Stimulated activated CD8-positive, alpha-beta memory T cell treated with anti-CD3 and anti-CD28 coated beads, Interleukin-4, amount 100 ng/mL, for 1 hour (primary cell): ENCODE measurements around the gene RECK.
"Not testable (repeated sequence)": the region's sequence is repeated elsewhere in the genome, so short reads cannot be mapped to it uniquely, and the experiment has no call there.

Source experiments
- DNase-seq, 2 donors: peaks; one replicate each; pipeline ENCODE4 v3.0.0-alpha.2; 2020; ENCODE audit warnings: low read depth in 2 of 2, low spot score in 1 of 2

The RECK gene

DNA sequence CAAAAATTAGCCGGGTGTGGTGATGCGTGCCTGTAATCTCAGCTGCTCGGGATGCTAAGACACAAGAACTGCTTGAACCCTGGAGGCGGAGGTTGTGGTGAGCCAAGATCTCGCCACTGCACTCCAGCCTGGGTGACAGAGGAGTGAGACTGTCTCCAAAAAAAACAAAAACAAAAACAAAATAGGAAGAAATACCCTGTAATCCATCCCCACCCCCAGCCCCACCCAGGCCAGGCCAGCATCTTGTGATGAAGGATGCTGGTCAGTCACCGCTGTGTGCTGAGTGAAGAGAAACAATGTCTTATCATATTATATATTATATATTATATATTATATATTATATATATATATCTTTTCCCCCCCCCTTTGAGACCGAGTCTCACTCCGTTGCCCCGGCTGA is 117.0 kb downstream of the RECK start:
- no peak for DNase-seq

DNA sequence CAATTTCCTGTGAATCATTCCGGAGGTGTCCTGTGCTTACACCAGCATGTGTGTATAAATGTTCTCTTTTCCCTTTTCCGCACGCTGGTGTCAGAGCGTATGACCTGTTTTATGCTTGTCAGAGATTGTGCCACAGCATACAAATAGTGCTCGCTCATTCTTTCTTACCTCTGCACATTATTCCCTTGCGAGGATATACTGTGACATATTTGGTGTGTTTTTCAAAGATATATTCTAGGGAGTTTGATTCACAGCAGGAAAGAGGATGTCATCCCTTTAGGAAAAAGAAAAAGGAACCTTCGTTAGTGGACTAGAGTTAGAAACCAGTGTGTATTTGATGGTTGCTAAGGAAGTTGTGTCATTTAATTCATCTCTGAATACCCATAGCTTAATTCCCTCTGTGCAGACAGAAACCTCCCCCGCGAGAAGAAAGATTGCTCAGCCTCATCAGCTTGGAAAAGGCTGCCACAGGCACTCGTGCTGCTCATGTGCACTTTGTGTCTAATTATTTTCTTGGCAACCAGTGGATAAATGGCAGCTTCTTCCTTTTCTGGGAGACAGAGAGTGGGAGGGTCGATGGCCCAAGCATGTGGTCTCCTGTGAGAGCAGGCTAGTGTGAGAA is 117.7 kb downstream of the RECK start:
- DNase-seq = no peak

DNA sequence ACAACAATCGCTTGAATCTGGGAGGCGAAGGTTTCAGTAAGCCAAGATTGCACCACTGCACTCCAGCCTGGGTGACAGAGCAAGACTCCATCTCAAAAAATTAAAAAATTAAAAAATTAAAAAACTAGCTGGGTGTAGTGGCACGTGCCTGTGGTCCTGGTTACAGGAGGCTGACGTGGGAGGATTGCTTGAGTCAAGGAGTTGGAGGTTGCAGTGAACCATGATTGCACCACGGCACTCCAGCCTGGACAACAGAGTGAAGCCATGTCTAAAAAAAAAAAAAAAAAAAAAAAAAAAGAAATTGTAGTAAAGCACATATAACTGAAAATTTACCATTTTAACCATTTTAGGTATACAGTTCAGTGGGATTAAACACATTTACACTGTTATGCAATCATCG is 119.4 kb downstream of the RECK start:
- DNase-seq = no peak

DNA sequence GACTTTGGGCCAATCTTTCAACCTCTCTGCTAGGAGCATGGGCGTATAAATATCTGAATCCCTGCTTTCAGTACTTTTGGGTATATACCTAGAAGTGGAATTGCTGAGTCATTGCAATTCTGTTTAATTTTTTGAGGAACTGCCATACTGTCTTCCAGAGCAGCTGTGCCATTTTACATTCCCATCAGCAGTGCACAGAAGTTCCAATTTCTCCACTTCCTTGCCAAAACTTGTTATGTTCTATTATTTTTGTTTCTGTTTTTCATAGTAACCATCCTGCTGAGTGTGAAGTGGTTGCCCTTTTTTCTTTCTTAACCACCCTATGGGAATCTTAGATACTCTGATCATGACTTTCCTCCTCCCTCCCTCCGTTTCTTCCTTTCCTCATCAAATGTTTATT is 121.4 kb downstream of the RECK start:
- DNase-seq = no peak

DNA sequence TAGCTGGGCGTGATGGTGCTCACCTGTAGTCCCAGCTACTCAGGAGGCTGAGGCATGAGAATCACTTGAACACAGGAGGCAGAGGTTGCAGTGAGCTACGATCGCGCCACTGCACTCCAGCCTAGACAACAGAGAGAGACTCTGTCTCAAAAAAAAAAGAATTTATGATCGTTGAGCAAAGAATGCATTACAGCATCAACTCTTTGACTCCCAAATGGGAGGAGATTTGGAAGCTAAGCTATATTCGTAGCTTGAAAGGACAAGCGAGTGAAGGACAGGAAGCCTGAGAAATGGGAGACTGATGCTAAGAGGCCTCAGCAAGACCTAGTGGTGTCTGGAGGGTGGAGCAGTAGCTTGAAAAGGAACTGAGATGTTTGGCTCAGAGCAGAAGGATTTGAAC is 122.2 kb downstream of the RECK start:
- no peak for DNase-seq

DNA sequence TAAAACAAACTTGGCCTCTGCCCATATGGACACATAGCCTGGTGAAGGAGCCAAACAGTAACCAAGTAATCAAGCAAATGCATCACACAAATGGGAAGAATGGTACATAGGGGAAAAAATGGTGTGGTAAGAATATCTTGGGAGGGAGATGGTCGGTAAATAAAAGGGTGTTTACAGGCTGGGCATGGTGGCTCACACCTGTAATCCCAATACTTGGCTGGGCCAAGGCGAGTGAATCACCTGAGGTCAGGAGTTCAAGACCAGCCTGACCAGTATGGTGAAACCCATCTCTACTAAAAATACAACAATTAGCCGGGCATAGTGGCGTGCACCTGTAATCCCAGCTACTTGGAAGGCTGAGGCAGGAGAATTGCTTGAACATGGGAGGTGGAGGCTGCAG is 122.8 kb downstream of the RECK start:
- not testable (repeated sequence) for DNase-seq

DNA sequence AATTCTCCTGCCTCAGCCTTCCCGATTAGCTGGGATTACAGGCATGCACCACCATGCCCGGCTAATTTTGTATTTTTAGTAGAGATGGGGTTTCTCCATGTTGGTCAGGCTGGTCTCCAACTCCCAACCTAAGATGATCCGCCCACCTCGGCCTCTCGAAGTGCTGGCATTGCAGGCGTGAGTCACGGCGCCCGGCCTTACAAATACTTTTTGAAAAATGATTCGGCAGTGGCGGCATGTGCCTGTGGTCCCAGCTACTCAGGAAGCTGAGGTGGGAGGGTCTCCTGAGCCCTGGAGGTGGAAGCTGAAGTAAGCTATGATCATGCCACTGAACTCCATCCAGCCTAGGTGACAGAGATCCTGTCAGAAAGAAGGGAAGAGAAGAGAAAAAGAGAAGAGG is 123.4 kb downstream of the RECK start:
- not testable (repeated sequence) for DNase-seq

DNA sequence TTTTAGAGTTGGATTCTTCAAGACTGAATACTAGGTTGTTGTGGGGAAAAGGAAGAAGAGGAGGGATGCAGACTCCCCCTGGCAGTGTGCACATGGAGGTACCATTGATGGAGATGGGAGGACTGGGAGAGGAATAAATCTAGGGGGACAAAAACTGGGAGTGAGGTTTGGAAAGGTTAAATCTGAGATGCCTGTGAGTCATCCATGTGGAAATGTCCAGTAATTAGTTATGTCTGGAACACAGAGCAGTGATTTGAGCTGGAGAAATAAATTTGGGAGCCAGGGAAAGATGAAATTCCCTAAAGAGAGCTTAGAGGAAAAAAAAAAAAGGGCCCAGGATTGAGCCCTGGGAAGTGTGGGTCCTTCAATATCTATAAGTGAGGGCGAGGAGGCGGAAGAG is 124.5 kb downstream of the RECK start:
- no peak for DNase-seq

DNA sequence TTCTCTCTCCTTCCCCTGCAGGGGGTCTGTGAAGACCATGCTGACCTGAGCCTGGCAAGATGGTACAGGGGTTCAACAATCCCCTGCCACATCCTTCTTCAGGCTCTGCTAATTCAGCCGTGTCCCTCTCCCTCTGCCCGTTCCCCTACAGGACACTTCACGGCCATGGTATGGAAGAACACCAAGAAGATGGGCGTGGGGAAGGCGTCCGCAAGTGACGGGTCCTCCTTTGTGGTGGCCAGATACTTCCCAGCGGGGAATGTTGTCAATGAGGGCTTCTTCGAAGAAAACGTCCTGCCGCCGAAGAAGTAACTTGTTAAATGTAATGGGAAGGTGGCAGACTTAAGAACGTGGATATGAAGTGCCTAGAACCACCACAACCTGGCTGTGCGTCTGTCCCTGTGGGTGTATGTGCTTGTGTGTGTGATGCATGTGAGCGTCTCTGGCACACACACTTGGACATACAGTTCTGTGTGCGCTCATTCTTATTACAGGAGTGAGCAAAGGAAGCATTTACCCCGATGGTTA is 125.6 kb downstream of the RECK start:
- DNase-seq = no peak

DNA sequence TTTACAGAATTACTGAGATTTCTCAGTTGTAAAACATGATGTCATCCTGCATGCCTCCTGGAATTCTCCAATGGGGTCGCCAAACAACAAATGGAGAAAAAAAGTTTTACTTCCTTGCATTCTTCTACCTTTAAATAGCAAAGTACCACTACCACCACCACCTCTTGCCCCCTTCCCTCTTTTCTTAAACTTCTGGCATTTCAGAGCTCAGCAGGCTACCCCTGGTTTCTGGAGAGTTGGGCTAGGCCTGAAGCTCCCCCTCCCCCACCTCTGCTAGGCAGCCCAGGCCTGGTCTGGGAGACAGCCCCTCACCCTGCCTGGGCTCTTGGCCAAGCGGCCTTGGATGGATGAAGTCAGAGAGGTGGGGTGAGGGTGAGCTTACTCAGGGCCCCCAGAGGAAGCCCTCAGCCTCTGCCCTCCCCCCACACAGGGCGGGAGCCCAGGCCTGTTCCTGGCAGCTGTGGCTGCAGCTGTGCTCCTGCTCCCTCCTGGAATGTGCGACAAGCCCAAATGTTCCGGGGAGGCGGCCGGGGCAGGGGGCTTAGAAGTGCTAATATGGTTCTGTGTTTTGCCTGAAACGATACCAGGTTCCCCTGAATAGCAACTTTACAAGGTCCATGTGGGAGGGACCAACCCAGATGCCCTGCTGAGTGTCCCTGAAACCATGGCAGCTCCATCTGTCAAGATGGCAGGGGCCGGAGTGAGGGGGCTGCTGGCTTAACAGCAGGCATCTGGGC is 126.5 kb downstream of the RECK start:
- no peak for DNase-seq

DNA sequence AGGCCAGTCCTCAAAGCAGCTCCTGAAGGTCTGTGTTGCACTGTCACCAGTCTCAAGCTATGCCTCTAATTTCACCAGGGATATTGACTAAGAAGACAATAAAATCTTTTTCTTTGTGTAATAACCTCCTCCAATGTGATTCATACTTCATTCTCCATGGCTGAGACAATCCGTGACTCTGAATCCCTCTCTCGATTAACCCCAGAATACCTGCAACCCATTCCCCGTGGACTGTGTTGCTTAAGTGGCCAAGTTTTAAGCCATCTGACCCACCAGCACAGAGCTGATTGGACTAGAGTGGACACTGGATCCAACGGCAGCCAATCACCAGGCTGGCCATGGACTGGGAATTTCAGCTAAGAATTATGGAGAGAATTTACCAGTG is 127.1 kb downstream of the RECK start:
- DNase-seq = no peak

DNA sequence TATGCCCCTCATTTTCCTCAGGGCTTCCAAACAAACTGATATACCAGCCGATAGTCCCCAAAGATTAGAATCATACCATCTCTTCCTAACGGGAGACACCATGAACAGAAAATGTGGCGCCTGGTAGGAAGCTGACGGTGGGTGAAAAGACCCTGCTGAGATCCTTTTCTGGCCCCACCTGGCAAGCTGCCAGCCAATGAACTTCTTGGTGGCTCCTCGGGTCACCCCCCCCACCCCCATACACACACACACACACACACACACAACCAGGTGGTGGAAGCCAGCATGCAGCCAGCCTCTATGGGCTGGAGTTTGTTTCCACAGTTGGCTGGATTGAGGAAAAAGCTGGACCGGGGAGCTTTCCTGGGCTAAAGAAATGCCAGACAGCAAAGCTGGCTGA is 127.7 kb downstream of the RECK start:
- no peak for DNase-seq

DNA sequence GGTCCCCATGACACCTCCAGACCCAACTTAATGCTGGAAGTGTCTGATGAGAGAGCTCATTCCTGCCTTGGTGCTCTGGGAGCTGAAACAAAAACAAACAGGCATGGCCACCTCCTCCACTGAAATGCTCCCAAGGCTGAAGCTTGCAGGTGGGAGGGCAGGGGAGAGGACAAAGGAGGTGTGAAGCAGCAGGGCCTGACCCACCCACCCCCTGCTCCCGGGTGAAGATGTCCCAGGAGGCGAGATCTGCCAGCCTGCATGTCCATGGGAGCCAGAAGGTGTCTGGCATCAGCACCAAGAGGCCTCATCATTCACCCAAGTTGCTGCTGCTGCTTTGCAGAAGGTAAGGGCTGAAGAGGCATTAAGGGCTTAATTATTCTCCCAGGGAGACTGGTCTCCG is 128.3 kb downstream of the RECK start:
- no peak for DNase-seq

DNA sequence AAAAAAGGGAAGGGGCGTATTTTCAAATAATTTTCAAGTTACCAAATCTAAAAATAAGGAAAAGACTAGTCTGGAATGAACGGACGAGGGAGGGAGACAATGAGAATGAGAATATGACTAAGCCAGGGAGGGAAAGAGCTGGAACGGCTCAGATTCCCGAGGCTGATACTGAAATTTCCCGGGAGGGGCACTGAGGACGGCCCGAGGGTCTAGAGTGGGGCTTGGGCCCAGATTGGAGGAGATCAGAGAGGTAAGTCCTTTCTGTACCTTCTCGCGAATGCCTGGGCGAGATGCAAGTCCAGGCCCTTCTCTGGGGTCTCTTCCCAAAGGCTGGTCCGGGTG is 129.1 kb downstream of the RECK start:
- no peak for DNase-seq

DNA sequence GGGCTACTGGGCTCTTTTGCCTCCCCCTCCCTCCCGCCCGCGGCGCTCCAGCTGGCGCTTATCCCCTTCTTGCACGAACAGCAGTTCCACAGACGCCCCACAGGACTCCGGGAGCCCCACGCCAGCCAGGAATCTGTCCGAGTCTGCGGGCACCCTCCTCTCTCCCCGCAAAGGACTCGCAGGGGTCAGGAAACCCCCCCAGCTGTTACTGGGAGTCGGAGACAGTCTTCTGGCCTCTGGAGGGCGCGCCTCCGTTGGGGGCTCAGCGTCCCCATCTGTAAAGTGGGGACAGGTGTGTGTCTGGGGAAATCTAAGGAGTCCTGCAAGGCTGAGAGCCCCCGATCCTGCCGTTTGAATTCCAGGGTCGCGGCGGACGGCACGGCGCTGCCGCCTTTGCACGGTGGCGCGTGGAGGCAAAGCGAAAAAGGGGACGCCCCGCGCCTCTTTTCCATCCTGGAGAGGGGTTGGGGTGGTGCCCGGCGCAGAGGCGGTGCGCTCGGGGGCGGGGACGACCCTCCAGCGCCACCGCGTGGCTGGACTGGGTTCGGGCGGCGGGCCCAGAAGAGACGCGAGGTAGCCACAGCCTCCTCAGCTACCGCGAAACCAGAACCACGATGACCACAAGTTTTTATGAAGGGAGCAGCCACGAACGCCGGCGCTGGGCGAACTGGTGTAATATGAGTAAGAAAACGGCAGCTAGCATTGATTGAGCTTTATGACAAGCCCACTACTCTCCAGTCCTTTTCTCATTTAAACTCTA is 129.6 kb downstream of the RECK start:
- DNase-seq = peak; percentile 63 to 67

DNA sequence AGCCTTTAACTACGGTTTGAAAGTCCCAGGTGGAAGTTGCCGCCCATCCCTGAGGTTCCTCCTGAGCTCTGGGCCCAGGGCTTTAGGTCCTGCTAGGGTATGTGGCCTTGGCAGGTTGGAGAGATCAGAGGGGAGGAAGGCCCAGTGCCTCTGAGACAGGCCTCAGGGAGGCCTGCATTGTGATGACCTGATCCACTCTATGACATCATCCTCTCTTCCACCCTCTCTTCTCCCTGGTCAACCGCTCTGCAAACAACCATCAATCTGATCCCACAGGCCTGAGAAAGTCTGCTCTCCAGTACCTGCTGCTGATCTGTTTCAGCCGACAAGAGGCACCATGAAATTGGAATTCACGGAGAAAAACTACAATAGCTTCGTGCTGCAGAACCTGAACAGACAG is 132.5 kb downstream of the RECK start, which contains the start of gene CCIN:
TSS of gene CCIN (plus strand) at position 223 of the 400 bp plus-strand sequence. CDS start at position 338, 115 bp downstream.
- DNase-seq = no peak

DNA sequence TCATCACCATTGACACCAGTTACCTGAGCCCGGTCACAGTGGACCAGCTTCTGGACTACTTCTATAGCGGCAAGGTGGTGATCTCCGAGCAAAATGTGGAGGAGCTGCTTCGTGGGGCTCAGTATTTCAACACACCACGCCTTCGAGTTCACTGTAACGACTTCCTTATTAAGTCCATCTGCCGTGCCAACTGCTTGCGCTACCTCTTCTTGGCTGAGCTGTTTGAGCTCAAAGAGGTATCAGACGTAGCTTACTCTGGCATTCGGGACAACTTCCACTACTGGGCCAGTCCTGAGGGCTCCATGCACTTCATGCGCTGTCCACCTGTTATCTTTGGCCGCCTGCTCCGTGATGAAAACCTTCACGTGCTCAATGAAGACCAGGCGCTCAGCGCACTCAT is 133.0 kb downstream of the RECK start:
- no peak for DNase-seq

DNA sequence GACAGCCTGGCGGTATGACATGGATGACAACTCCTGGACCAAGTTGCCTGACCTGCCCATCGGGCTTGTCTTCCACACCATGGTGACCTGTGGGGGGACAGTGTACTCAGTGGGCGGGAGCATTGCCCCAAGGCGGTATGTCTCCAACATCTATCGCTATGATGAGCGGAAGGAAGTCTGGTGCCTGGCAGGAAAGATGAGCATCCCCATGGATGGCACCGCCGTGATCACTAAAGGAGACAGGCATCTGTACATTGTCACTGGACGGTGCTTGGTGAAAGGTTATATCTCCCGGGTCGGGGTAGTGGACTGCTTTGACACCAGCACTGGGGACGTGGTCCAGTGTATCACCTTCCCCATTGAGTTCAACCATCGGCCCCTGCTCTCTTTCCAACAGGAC is 133.8 kb downstream of the RECK start:
- no peak for DNase-seq

DNA sequence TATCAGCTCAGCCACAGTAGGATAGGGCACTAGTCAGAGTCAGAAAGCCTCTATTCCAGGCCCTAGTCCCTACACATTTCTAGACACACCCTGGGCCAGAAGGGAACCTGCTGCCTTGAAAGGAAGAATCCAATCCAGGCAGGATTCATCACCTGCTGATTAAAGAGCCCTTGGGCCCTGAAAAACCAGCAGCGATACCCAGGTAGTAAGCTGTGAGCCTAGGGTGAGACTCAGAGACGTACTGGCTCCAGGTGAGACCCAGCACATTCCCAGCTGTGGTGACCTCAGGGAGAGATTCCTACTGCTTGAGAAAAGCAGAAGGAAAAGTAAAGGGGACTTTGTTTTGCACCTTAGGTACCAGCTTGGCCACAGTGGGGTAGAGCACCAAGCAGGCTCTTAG is 137.1 kb downstream of the RECK start:
- DNase-seq = no peak
